ENCODE results near the gene TBC1D22A. TPM values are rescaled to one million over a fixed set of nuclear protein-coding genes. Genes with fewer than 3 reads are reported as not detected.

Gene TBC1D22A
- total and polyA plus RNA-seq, 9 of the 15 experiments (the other 6 are each of a cell fraction or from before 2014, with no cell fraction given): 0.20 to 11.5 (median 5.2) TPM

DNA sequence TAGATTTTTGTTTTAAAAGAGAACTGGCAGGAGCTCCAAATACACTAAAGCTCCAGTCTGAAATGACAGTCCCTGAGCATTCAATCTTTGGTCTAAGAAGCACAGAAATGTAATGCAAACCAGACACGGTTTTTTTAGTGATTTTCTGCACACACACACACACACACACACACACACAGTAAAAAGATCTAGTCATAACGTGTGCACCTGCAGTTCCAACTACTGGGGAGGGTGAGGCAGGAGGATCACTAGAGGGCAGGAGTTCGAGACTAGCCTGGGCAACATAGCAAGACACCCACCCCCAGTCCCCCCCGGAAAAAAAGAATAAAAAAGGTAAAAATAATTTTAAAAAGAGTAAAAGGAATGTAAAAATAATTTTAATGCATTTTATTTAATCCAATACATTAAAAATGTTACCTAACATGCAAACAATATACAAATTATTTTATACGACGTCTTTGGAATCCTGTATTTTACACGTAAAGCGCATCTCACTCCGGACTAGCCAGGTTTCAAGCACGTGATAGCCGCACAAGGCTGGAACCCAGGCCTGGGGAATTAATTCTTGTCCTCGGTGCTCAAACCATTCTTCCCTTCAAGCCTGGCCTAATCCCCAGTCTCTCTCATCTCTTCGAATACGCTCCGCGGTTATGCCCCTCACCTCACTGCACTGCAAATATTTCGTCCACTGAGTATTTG, 762 bp upstream of the TBC1D22A start:
- no peaks in the 10 kb centered on the region; the same call in 1 of the 2 replicates for H3K9me3 ChIP-seq (replicated peaks; ENCODE audit: control insufficient read depth, insufficient read depth, low read depth, low read length)
- POLR2A ChIA-PET: interaction anchor here (0.6 to 2.9 kb wide), 19 partner anchors 9 to 403 kb away, joined by 3 to 27 read pairs (median 3); no protein-coding TSS in a partner anchor
- ATAC-seq (no peak; the same call in 1 of the 3 replicates), DNase-seq (ENCODE audit: extremely low read depth in 1 of 4, low spot score in 3 of 4) (peak in 1 of 4 experiments; percentile 24), FAIRE-seq (no peak)
- CTCF ChIA-PET (ENCODE audit: low intra/inter-chr PET ratio): no interaction called here
- no peaks in the 10 kb centered on the region for H3K27me3 ChIP-seq (ENCODE audit: control insufficient read depth in 2 of 2, insufficient read depth in 2 of 2, low read length in 2 of 2)
- peak overlapping the region; percentile 94 for H3K4me2 ChIP-seq (ENCODE audit: insufficient read depth, low read length)
- intact Hi-C loops (cut with micrococcal nuclease) (no loop called here), in situ Hi-C loops (cut with MboI) (no loop called here)
- H3K79me2 ChIP-seq (ENCODE audit: control insufficient read depth, insufficient read depth, low read length): peaks cover 43% of the 10 kb centered on the region
- peak overlapping the region; percentile 92 for H3K27ac ChIP-seq (ENCODE audit: extremely low read depth, low read depth, low read length)
- TF ChIP-seq NR2C1 (IDR thresholded peaks at IDR 0.05) (no peak), NR2C1 (tag; IDR thresholded peaks at IDR 0.05) (no peak), NBN (IDR thresholded peaks at IDR 0.05; ENCODE audit: low read depth) (no peak), ZNF165 (CRISPR knock-in tag; IDR thresholded peaks at IDR 0.05; ENCODE audit: borderline replicate concordance) (no peak), NR3C1 (CRISPR knock-in tag; IDR thresholded peaks at IDR 0.05) (no peak), ZNF512 (tag; IDR thresholded peaks at IDR 0.05) (0 out of 2 replicates have a peak, but pooled peaks have one; percentile 13), AFF1 (IDR thresholded peaks at IDR 0.05; ENCODE audit: low read depth in 1 of 2, partially characterized antibody in 2 of 2) (no peak), BRCA1 (IDR thresholded peaks at IDR 0.05) (no peak), BRCA1 (CRISPR knock-in tag; IDR thresholded peaks at IDR 0.05) (no peak), NFIC (IDR thresholded peaks at IDR 0.05) (no peak), FUS (optimal IDR thresholded peaks at IDR 0.05; ENCODE audit: low read depth, low read length) (no peak), ZNF143 (CRISPR knock-in tag; IDR thresholded peaks at IDR 0.05) (no peak), CHD1 (IDR thresholded peaks at IDR 0.05; ENCODE audit: low read length) (peak; percentile 64)
- TF ChIP-seq, protein P1, sequence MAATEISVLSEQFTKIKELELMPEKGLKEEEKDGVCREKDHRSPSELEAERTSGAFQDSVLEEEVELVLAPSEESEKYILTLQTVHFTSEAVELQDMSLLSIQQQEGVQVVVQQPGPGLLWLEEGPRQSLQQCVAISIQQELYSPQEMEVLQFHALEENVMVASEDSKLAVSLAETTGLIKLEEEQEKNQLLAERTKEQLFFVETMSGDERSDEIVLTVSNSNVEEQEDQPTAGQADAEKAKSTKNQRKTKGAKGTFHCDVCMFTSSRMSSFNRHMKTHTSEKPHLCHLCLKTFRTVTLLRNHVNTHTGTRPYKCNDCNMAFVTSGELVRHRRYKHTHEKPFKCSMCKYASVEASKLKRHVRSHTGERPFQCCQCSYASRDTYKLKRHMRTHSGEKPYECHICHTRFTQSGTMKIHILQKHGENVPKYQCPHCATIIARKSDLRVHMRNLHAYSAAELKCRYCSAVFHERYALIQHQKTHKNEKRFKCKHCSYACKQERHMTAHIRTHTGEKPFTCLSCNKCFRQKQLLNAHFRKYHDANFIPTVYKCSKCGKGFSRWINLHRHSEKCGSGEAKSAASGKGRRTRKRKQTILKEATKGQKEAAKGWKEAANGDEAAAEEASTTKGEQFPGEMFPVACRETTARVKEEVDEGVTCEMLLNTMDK (IDR thresholded peaks at IDR 0.05; ENCODE audit: borderline replicate concordance, insufficient read depth, low read depth, low read length, poor library complexity, severe bottlenecking): no peak
- peak overlapping the region; percentile 89 for H2AFZ ChIP-seq (ENCODE audit: low read depth, low read length)
- BruUV-seq (replicated peaks): TSS peak; percentile 95
- no peaks in the 10 kb centered on the region for H3K9me1 ChIP-seq (ENCODE audit: control insufficient read depth, insufficient read depth, low read length)
- peaks cover 19% of the 10 kb centered on the region; the same call in 2 of the 3 replicates for H3K36me3 ChIP-seq (ENCODE audit: control insufficient read depth, insufficient read depth, low read length)
- peaks cover 5 to 10% of the 10 kb centered on the region in 2 experiments; a peak in 4 of 5 replicates for H3K4me1 ChIP-seq (replicated peaks in 1 of 2; ENCODE audit: control insufficient read depth in 2 of 2, insufficient read depth in 2 of 2, low read length in 2 of 2)
- H4K20me1 ChIP-seq (replicated peaks; ENCODE audit: control insufficient read depth, insufficient read depth, low read length): no peaks in the 10 kb centered on the region; the same call in 1 of the 2 replicates
- H3K9ac ChIP-seq (ENCODE audit: insufficient read depth in 1 of 2, low read depth in 2 of 2, low read length in 2 of 2): peak overlapping the region; percentile 96 to 98
- H3K4me3 ChIP-seq: peak overlapping the region; percentile 90
- WGBS (ENCODE audit: insufficient coverage, low coverage, missing lambda C conversion rate): 0% methylated on average over 15 of the region's 17 CpGs

Data from K562 (cell line).